ENCODE measurements around the gene LIPF. TPM values are rescaled to one million over a fixed set of nuclear protein-coding genes. Genes with fewer than 3 reads are reported as not detected.

The LIPF gene
- total RNA-seq, 1 experiment from 2014 or later = not detected

DNA sequence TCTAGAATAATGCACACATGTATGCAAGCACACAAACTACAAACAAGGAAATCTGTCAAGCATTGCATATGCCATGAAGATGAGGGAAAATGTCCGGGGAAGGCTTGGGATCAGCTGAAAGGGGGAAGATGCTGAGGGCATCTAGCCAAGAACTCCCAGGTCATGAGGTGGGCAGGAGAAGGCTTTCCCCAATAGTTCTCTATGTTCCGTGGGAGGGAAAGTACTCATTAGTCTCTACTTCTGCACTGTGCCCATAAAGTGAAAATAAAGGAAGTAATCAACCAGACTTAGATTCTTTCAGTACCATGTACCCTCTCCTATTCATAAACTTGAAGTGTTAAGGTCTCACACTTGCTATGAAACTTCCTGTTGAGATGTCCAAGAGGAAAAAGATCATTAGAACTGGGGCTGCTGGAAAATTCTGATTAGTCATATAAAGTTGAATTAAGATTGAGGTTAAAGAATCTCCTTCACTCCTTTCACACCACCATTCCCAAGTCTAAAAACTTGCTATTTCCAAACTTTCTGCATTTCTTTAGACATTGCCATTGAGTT, 17.1 kb upstream of the LIPF start:
- Histone ChIP-seq H4K20me1 (ENCODE audit: insufficient read depth) (no peaks in the 10 kb centered on the region), H3K4me1 (ENCODE audit: control insufficient read depth in 1 of 2, insufficient read depth in 2 of 2, low read length in 2 of 2) (peaks cover 0 to 11% of the 10 kb centered on the region in 2 experiments; a peak in 2 of 4 replicates), H3K27me3 (ENCODE audit: insufficient read depth, low read length) (no peaks in the 10 kb centered on the region), H3K9me3 (ENCODE audit: control insufficient read depth in 1 of 2, insufficient read depth in 1 of 2, low read depth in 1 of 2, low read length in 2 of 2) (no peaks in the 10 kb centered on the region), H3K36me3 (ENCODE audit: control insufficient read depth in 1 of 2, insufficient read depth in 2 of 2, low read length in 2 of 2) (no peaks in the 10 kb centered on the region), H3K4me2 (ENCODE audit: low read length) (no peak overlapping the region), H3K9ac (ENCODE audit: low read length) (no peak overlapping the region), H3K79me2 (ENCODE audit: insufficient read depth, low read length) (no peaks in the 10 kb centered on the region), H3K9me2 (ENCODE audit: insufficient read depth) (peaks cover 4% of the 10 kb centered on the region; the same call in 1 of the 2 replicates), H3K4me3 (replicated peaks in 1 of 2; ENCODE audit: low read depth in 1 of 2, low read length in 2 of 2) (no peak overlapping the region), H3K27ac (ENCODE audit: low read depth, low read length) (no peak overlapping the region), H2AFZ (ENCODE audit: low read depth, low read length, poor library complexity, severe bottlenecking) (no peak overlapping the region)
- intact Hi-C loops (cut with micrococcal nuclease) = no loop called here
- no peak for DNase-seq (ENCODE audit: low read depth, low spot score)
- no TSS peak for BruUV-seq (replicated peaks)
- CTCF ChIA-PET = no interaction called here
- TF ChIP-seq, protein P1, sequence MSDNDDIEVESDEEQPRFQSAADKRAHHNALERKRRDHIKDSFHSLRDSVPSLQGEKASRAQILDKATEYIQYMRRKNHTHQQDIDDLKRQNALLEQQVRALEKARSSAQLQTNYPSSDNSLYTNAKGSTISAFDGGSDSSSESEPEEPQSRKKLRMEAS (IDR thresholded peaks at IDR 0.05) = no peak
- TF ChIP-seq SP1 (IDR thresholded peaks at IDR 0.05; ENCODE audit: low read depth) = no peak
- no peak for TF ChIP-seq SIN3A (IDR thresholded peaks at IDR 0.05; ENCODE audit: low read depth)
- no peak for TF ChIP-seq YY1 (IDR thresholded peaks at IDR 0.05; ENCODE audit: extremely low read depth, insufficient replicate concordance, low read depth, low read length)
- TF ChIP-seq FOSL1 (IDR thresholded peaks at IDR 0.05; ENCODE audit: low read depth) = no peak
- no peak for TF ChIP-seq CBX3 (IDR thresholded peaks at IDR 0.05; ENCODE audit: low read depth)
- TF ChIP-seq TCF7L2 (IDR thresholded peaks at IDR 0.05; ENCODE audit: borderline replicate concordance, extremely low read depth, insufficient read depth, insufficient read length) = no peak
- no peak for TF ChIP-seq EZH2phosphoT487 (IDR thresholded peaks at IDR 0.05; ENCODE audit: borderline replicate concordance)
- no peak for TF ChIP-seq RAD21 (IDR thresholded peaks at IDR 0.05; ENCODE audit: low read depth)
- POLR2A ChIA-PET = no interaction called here
- RAD21 ChIA-PET (ENCODE audit: low non-redundant PET in 1 of 2, low total read pairs in 2 of 2, uncharacterized antibody in 2 of 2, unreplicated experiment in 2 of 2) = no interaction called here
- ATAC-seq = no peak

DNA sequence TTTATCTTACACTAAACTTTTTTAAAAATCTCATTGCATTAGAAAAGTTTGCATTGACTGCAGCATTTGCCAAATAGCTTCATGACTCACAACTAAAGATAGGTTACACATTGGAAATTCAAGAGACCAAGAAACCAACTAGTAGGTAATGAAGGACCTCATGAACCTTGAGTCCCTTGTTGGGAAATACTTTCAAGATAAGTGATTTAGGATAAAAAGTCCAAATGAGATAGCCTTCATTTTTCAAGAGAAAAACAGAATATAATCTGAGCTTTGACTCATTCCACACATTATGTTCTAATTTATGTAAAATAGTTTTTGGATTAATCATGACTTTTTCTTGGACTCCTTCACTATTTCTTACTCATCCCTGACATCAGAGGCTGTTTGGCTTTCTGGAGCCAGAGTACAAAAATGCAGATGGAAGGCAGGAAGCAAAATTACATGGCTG, 13.1 kb upstream of the LIPF start:
- H3K79me2 ChIP-seq (ENCODE audit: insufficient read depth, low read length) = no peaks in the 10 kb centered on the region
- H3K36me3 ChIP-seq (ENCODE audit: control insufficient read depth in 1 of 2, insufficient read depth in 2 of 2, low read length in 2 of 2) = no peaks in the 10 kb centered on the region
- H3K9ac ChIP-seq (ENCODE audit: low read length) = no peak overlapping the region
- RAD21 ChIA-PET (ENCODE audit: low non-redundant PET in 1 of 2, low total read pairs in 2 of 2, uncharacterized antibody in 2 of 2, unreplicated experiment in 2 of 2) = no interaction called here
- intact Hi-C loops (cut with micrococcal nuclease) = no loop called here
- H3K27ac ChIP-seq (ENCODE audit: low read depth, low read length) = no peak overlapping the region
- peaks cover 4% of the 10 kb centered on the region; the same call in 1 of the 2 replicates for H3K9me2 ChIP-seq (ENCODE audit: insufficient read depth)
- no peaks in the 10 kb centered on the region for H3K27me3 ChIP-seq (ENCODE audit: insufficient read depth, low read length)
- H3K9me3 ChIP-seq (ENCODE audit: control insufficient read depth in 1 of 2, insufficient read depth in 1 of 2, low read depth in 1 of 2, low read length in 2 of 2) = no peaks in the 10 kb centered on the region
- TF ChIP-seq EZH2 (IDR thresholded peaks at IDR 0.05) = no peak
- TF ChIP-seq POLR2AphosphoS5 (IDR thresholded peaks at IDR 0.05; ENCODE audit: low read depth, low read length) = no peak
- TF ChIP-seq, protein P2, sequence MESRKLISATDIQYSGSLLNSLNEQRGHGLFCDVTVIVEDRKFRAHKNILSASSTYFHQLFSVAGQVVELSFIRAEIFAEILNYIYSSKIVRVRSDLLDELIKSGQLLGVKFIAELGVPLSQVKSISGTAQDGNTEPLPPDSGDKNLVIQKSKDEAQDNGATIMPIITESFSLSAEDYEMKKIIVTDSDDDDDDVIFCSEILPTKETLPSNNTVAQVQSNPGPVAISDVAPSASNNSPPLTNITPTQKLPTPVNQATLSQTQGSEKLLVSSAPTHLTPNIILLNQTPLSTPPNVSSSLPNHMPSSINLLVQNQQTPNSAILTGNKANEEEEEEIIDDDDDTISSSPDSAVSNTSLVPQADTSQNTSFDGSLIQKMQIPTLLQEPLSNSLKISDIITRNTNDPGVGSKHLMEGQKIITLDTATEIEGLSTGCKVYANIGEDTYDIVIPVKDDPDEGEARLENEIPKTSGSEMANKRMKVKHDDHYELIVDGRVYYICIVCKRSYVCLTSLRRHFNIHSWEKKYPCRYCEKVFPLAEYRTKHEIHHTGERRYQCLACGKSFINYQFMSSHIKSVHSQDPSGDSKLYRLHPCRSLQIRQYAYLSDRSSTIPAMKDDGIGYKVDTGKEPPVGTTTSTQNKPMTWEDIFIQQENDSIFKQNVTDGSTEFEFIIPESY (IDR thresholded peaks at IDR 0.05; ENCODE audit: extremely low read depth, insufficient replicate concordance, low read length) = no peak
- TF ChIP-seq FOSL1 (IDR thresholded peaks at IDR 0.05; ENCODE audit: low read depth) = 0 out of 2 replicates have a peak, but pooled peaks have one; percentile 9
- H3K4me3 ChIP-seq (replicated peaks in 1 of 2; ENCODE audit: low read depth in 1 of 2, low read length in 2 of 2) = no peak overlapping the region
- ATAC-seq (no peak), DNase-seq (ENCODE audit: low read depth, low spot score) (no peak)
- BruUV-seq (replicated peaks) = no TSS peak
- no peaks in the 10 kb centered on the region for H4K20me1 ChIP-seq (ENCODE audit: insufficient read depth)
- CTCF ChIA-PET = no interaction called here
- peak overlapping the region; percentile 80 for H2AFZ ChIP-seq (ENCODE audit: low read depth, low read length, poor library complexity, severe bottlenecking)
- peaks cover 0 to 16% of the 10 kb centered on the region in 2 experiments; a peak in 2 of 4 replicates for H3K4me1 ChIP-seq (ENCODE audit: control insufficient read depth in 1 of 2, insufficient read depth in 2 of 2, low read length in 2 of 2)
- POLR2A ChIA-PET = no interaction called here
- peak overlapping the region; percentile 34 for H3K4me2 ChIP-seq (ENCODE audit: low read length)

Measured in HCT116 (cell line).